NB4 (cell line): ENCODE measurements around the gene COLQ.

Experiments
- DNase-seq: peaks from one replicate; pipeline ENCODE4 v3.0.0; 2010; ENCODE audit warnings: low read depth
- H3K4me3 ChIP-seq: one replicate; pipeline ENCODE4 v1.5.1; 2011; ENCODE audit warnings: mild to moderate bottlenecking, low read depth, low read length, moderate library complexity
- CTCF ChIP-seq: IDR thresholded peaks from one replicate; pipeline ENCODE4 v1.5.1; 2012; ENCODE audit warnings: low read depth, low read length
- MYC ChIP-seq: IDR thresholded peaks from 2 replicates; pipeline ENCODE4 v1.6.1; 2011; ENCODE audit warnings: low read depth, low read length
- POLR2A ChIP-seq: IDR thresholded peaks from 2 replicates; pipeline ENCODE4 v1.6.1; 2011; ENCODE audit warnings: mild to moderate bottlenecking; ENCODE audit not compliant: insufficient read length; ENCODE audit errors: extremely low read depth
- TF ChIP-seq, protein P1 (sequence below): IDR thresholded peaks from 2 replicates; pipeline ENCODE4 v1.6.1; 2011; ENCODE audit warnings: low read depth, low read length

Gene COLQ

GRCh38 chr3:15493436-15493835 lies 28.1 kb downstream of the COLQ start:
- DNase-seq, result no peak
- no peak for TF ChIP-seq CTCF
- no peak for TF ChIP-seq POLR2A
- TF ChIP-seq, protein P1, sequence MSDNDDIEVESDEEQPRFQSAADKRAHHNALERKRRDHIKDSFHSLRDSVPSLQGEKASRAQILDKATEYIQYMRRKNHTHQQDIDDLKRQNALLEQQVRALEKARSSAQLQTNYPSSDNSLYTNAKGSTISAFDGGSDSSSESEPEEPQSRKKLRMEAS, result no peak
- TF ChIP-seq MYC, result no peak
- no peak overlapping the region for H3K4me3 ChIP-seq

- H3K4me3 ChIP-seq, result no peak overlapping the region
- no peak for DNase-seq
- TF ChIP-seq, protein P1, result no peak
- no peak for TF ChIP-seq CTCF
- no peak for TF ChIP-seq MYC
- no peak for TF ChIP-seq POLR2A
These were observed 28.6 kb downstream of the COLQ start for GRCh38 chr3:15492847-15493360.

GRCh38 chr3:15491143-15491542 lies 30.4 kb downstream of the COLQ start:
- TF ChIP-seq, protein P1, result no peak
- TF ChIP-seq POLR2A (no peak), MYC (no peak), CTCF (no peak)
- no peak overlapping the region for H3K4me3 ChIP-seq
- DNase-seq, result no peak

GRCh38 chr3:15490158-15490557 lies 31.3 kb downstream of the COLQ start:
- DNase-seq, result no peak
- no peak for TF ChIP-seq MYC
- TF ChIP-seq POLR2A, result no peak
- no peak for TF ChIP-seq CTCF
- TF ChIP-seq, protein P1, result no peak
- no peak overlapping the region for H3K4me3 ChIP-seq

DNA sequence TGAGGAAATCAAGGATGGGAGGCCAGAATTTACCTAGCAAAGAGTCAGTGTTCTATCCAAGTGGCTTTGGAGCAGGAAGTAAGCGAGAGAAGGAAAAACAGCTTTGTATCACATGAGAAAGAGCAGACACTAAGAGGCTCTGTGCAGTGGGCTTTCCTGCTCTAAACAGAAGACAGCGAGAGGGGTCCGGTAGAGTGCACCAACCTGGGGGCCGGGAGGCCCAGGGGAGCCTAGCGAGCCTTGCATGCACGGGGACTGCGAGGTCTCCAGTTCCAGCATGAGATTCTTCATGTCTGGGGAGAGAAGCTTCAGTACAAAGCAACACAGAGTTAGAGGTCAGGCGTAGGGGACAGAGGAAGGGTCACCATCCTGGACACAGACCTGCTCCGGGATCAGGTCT lies 33.5 kb downstream of the COLQ start:
- H3K4me3 ChIP-seq, result no peak overlapping the region
- DNase-seq, result no peak
- TF ChIP-seq, protein P1, result no peak
- TF ChIP-seq MYC (no peak), CTCF (no peak), POLR2A (no peak)

GRCh38 chr3:15486979-15487378 lies 34.5 kb downstream of the COLQ start:
- no peak for TF ChIP-seq MYC
- TF ChIP-seq CTCF, result no peak
- no peak for TF ChIP-seq POLR2A
- TF ChIP-seq, protein P1, result no peak
- no peak for DNase-seq
- H3K4me3 ChIP-seq, result no peak overlapping the region
